ENCODE data around the gene ANO1. TPM values are rescaled to one million over a fixed set of nuclear protein-coding genes. Genes with fewer than 3 reads are reported as not detected.

ANO1 gene
- total and polyA plus RNA-seq, 12 donors = 0.67 to 6.7 (median 2.2) TPM

GRCh38 chr11:70048279-70049024 lies 29.7 kb upstream of the ANO1 start:
- no peak overlapping the region for H3K4me3 ChIP-seq
- peaks cover 0 to under 1% (median 0%) of the 10 kb centered on the region in 3 donors for H3K9me3 ChIP-seq (replicated peaks in 1 of 3)
- H3K36me3 ChIP-seq (replicated peaks in 1 of 2) = no peaks in the 10 kb centered on the region
- TF ChIP-seq POLR2A (IDR thresholded peaks at IDR 0.05) = no peak
- peak in 1 of 6 experiments; percentile 10 for TF ChIP-seq CTCF (IDR thresholded peaks at IDR 0.05)
- intact Hi-C loops (cut with DNase I) = no loop called here
- DNase-seq = peak in 1 of 7 donors; percentile 34
- no peaks in the 10 kb centered on the region for H3K4me1 ChIP-seq (replicated peaks in 1 of 2)
- 47 to 54% (median 53%) methylated on average over 6 to 11 of the region's 12 CpGs for WGBS, 4 donors
- H3K27me3 ChIP-seq = no peaks in the 10 kb centered on the region
- H3K27ac ChIP-seq = no peak overlapping the region

GRCh38 chr11:70049045-70049444 lies 29.1 kb upstream of the ANO1 start:
- TF ChIP-seq CTCF (IDR thresholded peaks at IDR 0.05) (no peak), POLR2A (IDR thresholded peaks at IDR 0.05) (no peak)
- Histone ChIP-seq H3K27me3 (peaks cover 3% of the 10 kb centered on the region), H3K27ac (no peak overlapping the region), H3K4me1 (replicated peaks in 1 of 2) (no peaks in the 10 kb centered on the region), H3K9me3 (replicated peaks in 1 of 3) (no peaks in the 10 kb centered on the region), H3K4me3 (no peak overlapping the region), H3K36me3 (replicated peaks in 1 of 2) (no peaks in the 10 kb centered on the region)
- intact Hi-C loops (cut with DNase I) = no loop called here
- WGBS, 4 donors = 45 to 80% (median 59%) methylated on average over 1 to 5 of the region's 5 CpGs
- DNase-seq = no peak

- peaks cover 0 to 5% (median 0%) of the 10 kb centered on the region in 3 donors for H3K9me3 ChIP-seq (replicated peaks in 1 of 3)
- intact Hi-C loops (cut with DNase I) = no loop called here
- DNase-seq = peak in 1 of 7 donors; percentile 2
- H3K4me3 ChIP-seq = no peak overlapping the region
- WGBS, 4 donors = 65 to 74% (median 72%) methylated on average over 6 to 7 of the region's 7 CpGs
- H3K27me3 ChIP-seq = peaks cover 7% of the 10 kb centered on the region
- H3K4me1 ChIP-seq (replicated peaks in 1 of 2) = no peaks in the 10 kb centered on the region
- H3K27ac ChIP-seq = no peak overlapping the region
- H3K36me3 ChIP-seq (replicated peaks in 1 of 2) = no peaks in the 10 kb centered on the region
- TF ChIP-seq POLR2A (IDR thresholded peaks at IDR 0.05) = no peak
- TF ChIP-seq CTCF (IDR thresholded peaks at IDR 0.05) = no peak
Measured at GRCh38 chr11:70050243-70050642, 27.9 kb upstream of the ANO1 start.

- Histone ChIP-seq H3K27ac (no peak overlapping the region), H3K4me1 (replicated peaks in 1 of 2) (no peaks in the 10 kb centered on the region), H3K36me3 (replicated peaks in 1 of 2) (no peaks in the 10 kb centered on the region), H3K9me3 (replicated peaks in 1 of 3) (peaks cover 0 to 5% (median 0%) of the 10 kb centered on the region in 3 donors), H3K4me3 (no peak overlapping the region), H3K27me3 (peaks cover 7% of the 10 kb centered on the region)
- TF ChIP-seq CTCF (IDR thresholded peaks at IDR 0.05) (no peak), POLR2A (IDR thresholded peaks at IDR 0.05) (no peak)
- intact Hi-C loops (cut with DNase I) = no loop called here
- peak in 1 of 7 donors; percentile 11 for DNase-seq
- 70 to 87% (median 78%) methylated on average over 3 of the region's 3 CpGs for WGBS, 4 donors
Measured at GRCh38 chr11:70054004-70054403, 24.1 kb upstream of the ANO1 start.
